Adrenal gland (tissue), 5 donors: ENCODE results near the gene PLAAT2.

Experiments used
- CTCF ChIP-seq, 6 experiments: fragments of 450-650 bp in 4 of 6; fragments of 200-600 bp in 2 of 6; sonication (generic) in 1 of 6; IDR thresholded peaks; 1 replicate in 5 of 6; 2 replicates in 1 of 6; pipeline versions ENCODE4 v1.5.1 to v1.8.0; 2016 to 2021; ENCODE audit warnings: antibody characterized with exemption in 6 of 6, mild to moderate bottlenecking in 2 of 6, moderate library complexity in 1 of 6
- POLR2A ChIP-seq, 2 donors: fragments of 450-650 bp; IDR thresholded peaks; one replicate each; pipeline ENCODE4 v1.6.1; 2017; ENCODE audit warnings: antibody characterized with exemption in 2 of 2, mild to moderate bottlenecking in 2 of 2, moderate library complexity in 1 of 2
- donor health status: DM: no; HTN: no; CAD: no.

DNA sequence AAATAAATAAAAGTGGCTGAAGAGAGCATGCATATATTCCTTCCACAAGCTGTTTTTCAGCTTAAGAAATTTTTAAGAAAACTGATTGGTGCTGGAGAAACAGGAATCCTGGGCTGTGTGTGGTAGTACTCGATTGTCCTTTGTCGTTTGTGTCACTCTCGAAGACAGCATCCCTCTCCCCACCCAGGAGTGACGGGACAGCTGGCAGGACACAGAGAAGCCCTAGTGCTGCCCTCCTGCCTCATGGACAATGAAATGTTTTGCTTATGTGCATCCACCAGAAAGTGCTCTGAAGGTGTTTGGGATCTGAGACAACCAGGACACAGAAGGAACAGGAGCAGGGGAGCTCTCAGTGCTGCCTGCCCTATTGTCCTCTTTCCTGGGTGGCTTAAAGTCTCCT, 13.8 kb downstream of the PLAAT2 start:
- TF ChIP-seq CTCF (IDR thresholded peaks at IDR 0.05) (no peak), POLR2A (IDR thresholded peaks at IDR 0.05) (no peak)
